HG03354 (cell line): ENCODE data around the gene ATP8B2.
"Not testable (repeated sequence)": the region's sequence is repeated elsewhere in the genome, so short reads cannot be mapped to it uniquely, and the experiment has no call there.

ENCODE experiments used
- ATAC-seq: cut with Tn5 transposase; IDR thresholded peaks from one replicate; pipeline ENCODE4 v1.9.1; 2021; ENCODE audit warnings: mild to moderate bottlenecking; ENCODE audit not compliant: unreplicated experiment, poor library complexity, severe bottlenecking

The ATP8B2 gene

GRCh38 chr1:154324669-154325582 is at the start of gene ATP8B2:
ATP8B2 (plus strand) TSS chr1:154325525; CDS start chr1:154328142, 2,617 bp downstream.
- peak; percentile 50 for ATAC-seq

- no peak for ATAC-seq
These were observed 48.5 kb upstream of the ATP8B2 start for GRCh38 chr1:154276797-154277196.

GRCh38 chr1:154287591-154287990 is 37.7 kb upstream of the ATP8B2 start:
- ATAC-seq: not testable (repeated sequence)

GRCh38 chr1:154288661-154289060 is 36.7 kb upstream of the ATP8B2 start:
- ATAC-seq: no peak

- ATAC-seq: no peak
These were observed 34.4 kb upstream of the ATP8B2 start for GRCh38 chr1:154290921-154291320.

- no peak for ATAC-seq
These were observed 29.7 kb upstream of the ATP8B2 start for GRCh38 chr1:154295408-154296235.

GRCh38 chr1:154301582-154301981 is 23.7 kb upstream of the ATP8B2 start:
- ATAC-seq: no peak

GRCh38 chr1:154304664-154305337 is 20.5 kb upstream of the ATP8B2 start:
- no peak for ATAC-seq

GRCh38 chr1:154306151-154306550 is 19.2 kb upstream of the ATP8B2 start:
- no peak for ATAC-seq

- not testable (repeated sequence) for ATAC-seq
These were observed 17.6 kb upstream of the ATP8B2 start for GRCh38 chr1:154307670-154308270.

GRCh38 chr1:154309136-154309535 is 16.2 kb upstream of the ATP8B2 start:
- not testable (repeated sequence) for ATAC-seq

GRCh38 chr1:154312229-154313065 is 12.9 kb upstream of the ATP8B2 start:
- not testable (repeated sequence) for ATAC-seq

- no peak for ATAC-seq
These were observed 12.3 kb upstream of the ATP8B2 start for GRCh38 chr1:154313066-154313356.

GRCh38 chr1:154314226-154314625 is 11.1 kb upstream of the ATP8B2 start:
- not testable (repeated sequence) for ATAC-seq

- no peak for ATAC-seq
These were observed 8.6 kb upstream of the ATP8B2 start for GRCh38 chr1:154316704-154317103.

GRCh38 chr1:154318386-154318785 is 6.9 kb upstream of the ATP8B2 start:
- ATAC-seq: no peak

GRCh38 chr1:154320882-154321608 is 4.3 kb upstream of the ATP8B2 start, which contains the start of gene AQP10:
AQP10 (plus strand) TSS chr1:154321093; CDS start chr1:154321156, 63 bp downstream.
- no peak for ATAC-seq

GRCh38 chr1:154321609-154321934 is 3.8 kb upstream of the ATP8B2 start:
- ATAC-seq: not testable (repeated sequence)
